ENCODE data around the gene SYT9. TPM values are rescaled to one million over a fixed set of nuclear protein-coding genes. Genes with fewer than 3 reads are reported as not detected.

Gene SYT9
- total and polyA plus RNA-seq, 2 of the 4 experiments (the other 2 are of a cell fraction): not detected

DNA sequence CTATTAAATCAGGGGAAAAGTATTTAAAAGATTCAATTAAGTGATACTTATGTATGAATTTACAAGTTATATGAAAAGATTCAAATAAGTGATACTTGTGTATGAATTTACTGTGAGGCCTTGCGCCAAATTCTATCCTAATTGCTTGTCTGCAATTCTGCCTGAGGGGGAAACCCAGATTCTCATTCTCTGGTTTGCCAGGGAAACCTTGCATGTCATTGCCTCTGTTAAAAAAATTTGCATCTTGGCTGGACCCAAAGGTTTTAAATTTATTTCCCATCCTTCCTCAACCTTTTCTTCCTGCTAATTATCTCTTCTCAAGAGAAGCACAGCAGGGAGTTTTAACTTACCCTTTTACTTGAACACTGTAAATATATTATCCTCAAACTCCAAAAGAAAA, 247.4 kb downstream of the SYT9 start:
- Histone ChIP-seq H2AK5ac (ENCODE audit: low read depth, low read length) (no peak overlapping the region), H4K8ac (ENCODE audit: low read depth in 2 of 2, low read length in 2 of 2) (no peak overlapping the region), H3K9me3 (ENCODE audit: control insufficient read depth, insufficient read depth, low read length) (no peaks in the 10 kb centered on the region), H2BK15ac (ENCODE audit: low read depth, low read length) (no peak overlapping the region), H3K4ac (ENCODE audit: low read depth, low read length) (no peak overlapping the region), H4K5ac (ENCODE audit: low read depth, low read length) (no peak overlapping the region), H3K9me1 (ENCODE audit: insufficient read depth, low read length) (no peaks in the 10 kb centered on the region), H3K9ac (ENCODE audit: low read depth, low read length) (no peak overlapping the region), H3K4me2 (ENCODE audit: low read depth, low read length) (no peak overlapping the region), H3K56ac (ENCODE audit: extremely low read depth, insufficient read depth, low read length) (no peak overlapping the region), H2BK5ac (ENCODE audit: low read depth, low read length, poor library complexity, severe bottlenecking) (no peak overlapping the region), H3K18ac (ENCODE audit: low read depth, low read length) (no peak overlapping the region), H3K14ac (replicated peaks; ENCODE audit: low read depth, low read length) (no peak overlapping the region), H3K27ac (ENCODE audit: insufficient read depth, low read length) (no peak overlapping the region), H2AFZ (replicated peaks; ENCODE audit: low read length, poor library complexity) (no peak overlapping the region), H3K79me1 (ENCODE audit: low read depth in 1 of 2, low read length in 2 of 2) (no peaks in the 10 kb centered on the region), H2BK20ac (ENCODE audit: low read depth, low read length) (no peak overlapping the region), H3K4me1 (ENCODE audit: control insufficient read depth, insufficient read depth, low read length) (no peaks in the 10 kb centered on the region), H3K23ac (ENCODE audit: low read depth, low read length) (no peak overlapping the region), H3K36me3 (ENCODE audit: control insufficient read depth, insufficient read depth, low read length) (no peaks in the 10 kb centered on the region), H3K4me3 (ENCODE audit: insufficient read depth, low read depth, low read length) (no peak overlapping the region), H3K27me3 (ENCODE audit: control insufficient read depth, insufficient read depth, low read length) (no peaks in the 10 kb centered on the region), H4K20me1 (ENCODE audit: insufficient read depth, low read length) (no peaks in the 10 kb centered on the region), H2AK9ac (replicated peaks; ENCODE audit: low read depth, low read length, poor library complexity) (no peak overlapping the region), H2BK120ac (ENCODE audit: low read depth, low read length) (no peak overlapping the region), H4K91ac (ENCODE audit: insufficient read depth, low read depth, low read length) (no peak overlapping the region)
- 80% methylated on average over 1 of the region's 1 CpG; no CpG with 5 or more reads in 1 of the 2 experiments for WGBS, 2 experiments (ENCODE audit: extremely low coverage in 2 of 2, insufficient read length in 1 of 2)
- no TSS peak for BruUV-seq (replicated peaks)
- in situ Hi-C loops (cut with MboI; ENCODE audit: low sequenced_read_pairs) (no loop called here), intact Hi-C loops (cut with micrococcal nuclease) (no loop called here), dilution Hi-C loops (cut with HindIII; ENCODE audit: low sequenced_read_pairs, unreplicated experiment) (no loop called here)
- ChIA-PET CTCF (no interaction called here), POLR2A (ENCODE audit: unreplicated experiment) (no interaction called here)
- DNase-seq (no peak), ATAC-seq (ENCODE audit: low read depth) (no peak)
- TF ChIP-seq MAFK (IDR thresholded peaks at IDR 0.05; ENCODE audit: low read depth, low read length): no peak
- TF ChIP-seq SMC3 (IDR thresholded peaks at IDR 0.05; ENCODE audit: low read depth, low read length): no peak
- no peak for TF ChIP-seq USF2 (IDR thresholded peaks at IDR 0.05; ENCODE audit: low read depth, low read length)
- no peak for TF ChIP-seq FOS (IDR thresholded peaks at IDR 0.05; ENCODE audit: low read depth, low read length)
- TF ChIP-seq RFX5 (IDR thresholded peaks at IDR 0.05; ENCODE audit: low read depth, low read length): no peak
- TF ChIP-seq RCOR1 (IDR thresholded peaks at IDR 0.05; ENCODE audit: insufficient replicate concordance, low read length): no peak
- no peak for TF ChIP-seq BHLHE40 (IDR thresholded peaks at IDR 0.05; ENCODE audit: low read depth, low read length)
- no peak for TF ChIP-seq CHD1 (IDR thresholded peaks at IDR 0.05; ENCODE audit: low read depth, low read length)
- no peak for TF ChIP-seq MXI1 (IDR thresholded peaks at IDR 0.05; ENCODE audit: borderline replicate concordance, low read depth, low read length)
- TF ChIP-seq CTCF (conservative IDR thresholded peaks at IDR 0.05; ENCODE audit: low read depth, low read length): no peak
- TF ChIP-seq CEBPB (IDR thresholded peaks at IDR 0.05; ENCODE audit: low read depth, low read length): no peak
- TF ChIP-seq ELK1 (IDR thresholded peaks at IDR 0.05; ENCODE audit: borderline replicate concordance, low read depth, low read length): no peak
- TF ChIP-seq POLR2A (IDR thresholded peaks at IDR 0.05; ENCODE audit: low read depth, low read length): no peak
- no peak for TF ChIP-seq NFE2L2 (IDR thresholded peaks at IDR 0.05; ENCODE audit: low read depth, low read length)
- TF ChIP-seq MAZ (IDR thresholded peaks at IDR 0.05; ENCODE audit: borderline replicate concordance, low read depth, low read length): no peak
- no peak for TF ChIP-seq RAD21 (IDR thresholded peaks at IDR 0.05; ENCODE audit: low read length)
